NCI-H1694 treated with DMSO at 0.1 percent for 48 hours (cell line): Measurements from ENCODE around the gene ARFGEF2.
"Not testable (repeated sequence)": the region's sequence is repeated elsewhere in the genome, so short reads cannot be mapped to it uniquely, and the experiment has no call there.

Experiments
- DNase-seq: peaks from one replicate; lab custom pipeline; 2025; lab: John Stamatoyannopoulos, UW

The ARFGEF2 gene

GRCh38 chr20:48930035-48930434, 8.5 kb downstream of the ARFGEF2 start:
- no peak for DNase-seq

GRCh38 chr20:48930878-48931277, 9.4 kb downstream of the ARFGEF2 start:
- DNase-seq: no peak

- DNase-seq: no peak
These were observed 10.2 kb downstream of the ARFGEF2 start for GRCh38 chr20:48931527-48932374.

GRCh38 chr20:48932375-48932941, 10.9 kb downstream of the ARFGEF2 start:
- DNase-seq: no peak

- no peak for DNase-seq
These were observed 11.7 kb downstream of the ARFGEF2 start for GRCh38 chr20:48933017-48933766.

GRCh38 chr20:48934273-48934877, 12.9 kb downstream of the ARFGEF2 start:
- not testable (repeated sequence) for DNase-seq

GRCh38 chr20:48934966-48935365, 13.5 kb downstream of the ARFGEF2 start:
- not testable (repeated sequence) for DNase-seq

GRCh38 chr20:48936178-48936577, 14.7 kb downstream of the ARFGEF2 start:
- not testable (repeated sequence) for DNase-seq

- no peak for DNase-seq
These were observed 16.2 kb downstream of the ARFGEF2 start for GRCh38 chr20:48937674-48938073.

- DNase-seq: no peak
These were observed 17.2 kb downstream of the ARFGEF2 start for GRCh38 chr20:48938670-48939069.

GRCh38 chr20:48940170-48940569, 18.7 kb downstream of the ARFGEF2 start:
- no peak for DNase-seq

- DNase-seq: no peak
These were observed 20.0 kb downstream of the ARFGEF2 start for GRCh38 chr20:48941467-48941866.

GRCh38 chr20:48942730-48943129, 21.2 kb downstream of the ARFGEF2 start:
- no peak for DNase-seq

- no peak for DNase-seq
These were observed 23.3 kb downstream of the ARFGEF2 start for GRCh38 chr20:48944663-48945297.

GRCh38 chr20:48945840-48946514, 24.5 kb downstream of the ARFGEF2 start:
- DNase-seq: no peak

GRCh38 chr20:48948612-48949011, 27.1 kb downstream of the ARFGEF2 start:
- DNase-seq: no peak

GRCh38 chr20:48949304-48950170, 28.0 kb downstream of the ARFGEF2 start:
- DNase-seq: no peak

GRCh38 chr20:48951041-48951440, 29.5 kb downstream of the ARFGEF2 start:
- DNase-seq: no peak

- DNase-seq: no peak
These were observed 30.1 kb downstream of the ARFGEF2 start for GRCh38 chr20:48951646-48952045.

GRCh38 chr20:48952656-48953055, 31.1 kb downstream of the ARFGEF2 start:
- DNase-seq: no peak
